ENCODE data around the gene WWOX.

WWOX gene

DNA sequence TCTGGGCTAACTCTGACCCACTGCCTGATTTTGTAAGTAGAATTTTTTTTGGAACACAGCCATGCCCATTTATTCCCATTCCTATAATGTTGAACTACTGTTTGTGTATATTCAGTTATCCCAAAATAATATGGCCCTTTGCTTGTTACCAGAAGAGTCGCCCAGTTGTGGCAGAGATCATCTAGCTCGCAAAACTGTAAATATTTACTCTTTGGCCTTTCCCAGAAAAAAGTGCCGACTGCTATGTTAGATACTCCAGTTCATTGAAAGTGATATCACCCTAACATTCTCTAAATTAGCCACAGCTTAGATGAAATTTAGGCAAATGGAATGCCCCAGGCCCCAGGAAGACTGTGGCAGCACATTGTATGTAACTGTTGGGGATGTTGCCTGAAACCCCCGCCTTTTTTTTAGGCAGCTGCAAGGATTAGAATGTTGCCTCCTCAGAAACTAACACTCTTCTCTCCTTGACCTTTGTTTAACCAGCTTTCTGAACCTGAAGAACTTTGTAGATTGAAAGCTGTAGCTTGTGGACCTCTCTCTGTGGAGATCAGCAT is 19.1 kb downstream of the WWOX start:
- no peaks in the 10 kb centered on the region for H3K79me2 ChIP-seq (ENCODE audit: control insufficient read depth, insufficient read depth, low read length)
- no peaks in the 10 kb centered on the region for H3K79me1 ChIP-seq (ENCODE audit: low read length)
- no peak overlapping the region for H2BK5ac ChIP-seq (ENCODE audit: low read length)
- no peak overlapping the region for H2BK15ac ChIP-seq (replicated peaks; ENCODE audit: low read depth)
- H3K4me3 ChIP-seq (ENCODE audit: low read length), result no peak overlapping the region
- no peaks in the 10 kb centered on the region for H3K4me1 ChIP-seq (ENCODE audit: control insufficient read depth, low read depth, low read length)
- no CpG with 5 or more reads among the region's 4 CpGs for WGBS (ENCODE audit: extremely low coverage, insufficient coverage, low lambda C conversion rate)
- H4K5ac ChIP-seq (ENCODE audit: low read length), result no peak overlapping the region
- no peak overlapping the region for H3K4me2 ChIP-seq (ENCODE audit: low read length)
- no peak overlapping the region for H3K9ac ChIP-seq (ENCODE audit: low read length)
- H3K27ac ChIP-seq (ENCODE audit: low read depth, low read length), result no peak overlapping the region
- no peak overlapping the region for H3K4ac ChIP-seq (ENCODE audit: low read depth, low read length)
- no peak for DNase-seq
- no peak overlapping the region for H2AK5ac ChIP-seq (ENCODE audit: low read length)
- no peaks in the 10 kb centered on the region for H3K36me3 ChIP-seq (ENCODE audit: control insufficient read depth, insufficient read depth, low read length)
- H2BK120ac ChIP-seq (ENCODE audit: low read depth, low read length), result no peak overlapping the region
- H3K27me3 ChIP-seq (ENCODE audit: insufficient read depth, low read length, poor library complexity), result no peaks in the 10 kb centered on the region
- H3K18ac ChIP-seq (ENCODE audit: low read length), result no peak overlapping the region
- no peak overlapping the region for H3K56ac ChIP-seq (ENCODE audit: low read length)
- no peak overlapping the region for H3K23ac ChIP-seq (ENCODE audit: low read length)
- no peak overlapping the region for H4K8ac ChIP-seq (ENCODE audit: low read depth, low read length)

DNA sequence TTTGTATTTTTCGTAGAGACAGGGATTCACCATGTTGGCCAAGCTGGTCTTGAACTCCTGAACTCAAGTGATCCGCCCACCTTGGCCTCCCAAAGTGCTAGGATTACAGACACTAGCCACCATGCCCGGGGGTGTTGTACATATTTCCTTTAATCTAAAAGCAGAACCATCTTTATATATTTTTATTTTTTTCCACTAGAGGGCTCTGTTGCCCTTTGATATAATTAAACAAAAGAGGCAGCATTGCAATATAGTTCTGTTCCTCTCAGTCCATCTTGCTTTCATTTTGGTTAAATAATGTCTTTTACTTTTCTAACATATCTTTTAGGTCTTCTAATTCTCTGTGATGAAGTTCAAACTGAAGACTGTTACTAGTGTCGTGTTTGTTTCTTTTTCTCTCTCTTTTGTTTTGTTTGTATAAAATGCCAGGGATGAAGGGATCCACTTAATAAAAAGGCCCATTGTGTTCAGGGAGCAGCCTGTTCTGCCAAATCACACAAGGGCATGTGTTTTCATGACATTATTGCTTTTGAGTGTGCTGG is 23.4 kb downstream of the WWOX start:
- Histone ChIP-seq H3K56ac (ENCODE audit: low read length) (no peak overlapping the region), H2BK15ac (replicated peaks; ENCODE audit: low read depth) (no peak overlapping the region), H3K18ac (ENCODE audit: low read length) (no peak overlapping the region), H3K9ac (ENCODE audit: low read length) (no peak overlapping the region), H3K4me3 (ENCODE audit: low read length) (no peak overlapping the region), H3K23ac (ENCODE audit: low read length) (no peak overlapping the region), H4K8ac (ENCODE audit: low read depth, low read length) (no peak overlapping the region), H3K4me2 (ENCODE audit: low read length) (no peak overlapping the region), H2BK120ac (ENCODE audit: low read depth, low read length) (no peak overlapping the region), H3K36me3 (ENCODE audit: control insufficient read depth, insufficient read depth, low read length) (no peaks in the 10 kb centered on the region), H3K79me2 (ENCODE audit: control insufficient read depth, insufficient read depth, low read length) (no peaks in the 10 kb centered on the region), H2BK5ac (ENCODE audit: low read length) (no peak overlapping the region), H2AK5ac (ENCODE audit: low read length) (no peak overlapping the region), H3K27me3 (ENCODE audit: insufficient read depth, low read length, poor library complexity) (no peaks in the 10 kb centered on the region), H3K27ac (ENCODE audit: low read depth, low read length) (no peak overlapping the region), H4K5ac (ENCODE audit: low read length) (no peak overlapping the region), H3K79me1 (ENCODE audit: low read length) (no peaks in the 10 kb centered on the region), H3K4ac (ENCODE audit: low read depth, low read length) (no peak overlapping the region), H3K4me1 (ENCODE audit: control insufficient read depth, low read depth, low read length) (no peaks in the 10 kb centered on the region)
- peak; percentile 59 for DNase-seq
- no CpG with 5 or more reads among the region's 4 CpGs for WGBS (ENCODE audit: extremely low coverage, insufficient coverage, low lambda C conversion rate)

DNA sequence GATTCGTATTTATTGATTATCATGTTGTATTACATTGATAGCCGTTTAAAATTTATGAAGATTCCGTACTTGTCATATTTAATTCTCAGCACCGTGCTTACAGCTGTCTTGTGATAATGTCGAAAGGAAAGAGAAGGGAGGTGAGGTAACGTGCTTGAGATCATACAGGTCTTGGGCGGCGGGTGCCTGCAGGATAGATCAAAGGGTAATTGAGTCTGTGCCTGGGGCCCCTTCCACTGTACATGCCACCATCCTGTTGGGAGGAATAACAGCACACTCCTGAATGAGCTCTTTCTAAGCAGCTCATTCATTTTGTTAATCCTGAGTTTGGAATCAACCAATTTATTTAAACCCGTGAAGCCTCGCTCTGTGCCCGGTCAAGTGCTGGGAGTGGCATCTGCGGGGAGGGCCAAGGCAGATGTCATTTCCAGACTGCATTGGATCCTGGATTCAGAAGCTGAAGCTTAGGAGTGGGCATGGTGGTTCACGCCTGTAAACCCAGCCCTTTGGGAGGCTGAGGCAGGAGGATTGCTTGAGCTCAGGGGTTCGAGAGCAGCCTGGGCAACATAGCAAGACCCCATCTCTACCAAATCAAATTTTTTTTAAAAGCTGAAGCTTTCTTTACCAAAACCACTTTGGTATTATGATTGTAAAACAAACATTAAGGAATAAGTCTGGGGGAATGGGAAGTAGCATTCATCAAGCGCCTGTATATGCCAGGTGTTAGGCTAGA is 25.8 kb downstream of the WWOX start:
- Histone ChIP-seq H3K4ac (ENCODE audit: low read depth, low read length) (no peak overlapping the region), H3K36me3 (ENCODE audit: control insufficient read depth, insufficient read depth, low read length) (no peaks in the 10 kb centered on the region), H4K8ac (ENCODE audit: low read depth, low read length) (no peak overlapping the region), H2BK5ac (ENCODE audit: low read length) (no peak overlapping the region), H3K4me2 (ENCODE audit: low read length) (no peak overlapping the region), H2BK15ac (replicated peaks; ENCODE audit: low read depth) (no peak overlapping the region), H3K56ac (ENCODE audit: low read length) (no peak overlapping the region), H3K4me3 (ENCODE audit: low read length) (no peak overlapping the region), H2AK5ac (ENCODE audit: low read length) (no peak overlapping the region), H3K27ac (ENCODE audit: low read depth, low read length) (no peak overlapping the region), H4K5ac (ENCODE audit: low read length) (no peak overlapping the region), H3K79me1 (ENCODE audit: low read length) (no peaks in the 10 kb centered on the region), H3K4me1 (ENCODE audit: control insufficient read depth, low read depth, low read length) (no peaks in the 10 kb centered on the region), H3K27me3 (ENCODE audit: insufficient read depth, low read length, poor library complexity) (no peaks in the 10 kb centered on the region), H3K18ac (ENCODE audit: low read length) (no peak overlapping the region), H3K23ac (ENCODE audit: low read length) (no peak overlapping the region), H3K9ac (ENCODE audit: low read length) (no peak overlapping the region), H2BK120ac (ENCODE audit: low read depth, low read length) (no peak overlapping the region), H3K79me2 (ENCODE audit: control insufficient read depth, insufficient read depth, low read length) (no peaks in the 10 kb centered on the region)
- no CpG with 5 or more reads among the region's 15 CpGs for WGBS (ENCODE audit: extremely low coverage, insufficient coverage, low lambda C conversion rate)
- no peak for DNase-seq

DNA sequence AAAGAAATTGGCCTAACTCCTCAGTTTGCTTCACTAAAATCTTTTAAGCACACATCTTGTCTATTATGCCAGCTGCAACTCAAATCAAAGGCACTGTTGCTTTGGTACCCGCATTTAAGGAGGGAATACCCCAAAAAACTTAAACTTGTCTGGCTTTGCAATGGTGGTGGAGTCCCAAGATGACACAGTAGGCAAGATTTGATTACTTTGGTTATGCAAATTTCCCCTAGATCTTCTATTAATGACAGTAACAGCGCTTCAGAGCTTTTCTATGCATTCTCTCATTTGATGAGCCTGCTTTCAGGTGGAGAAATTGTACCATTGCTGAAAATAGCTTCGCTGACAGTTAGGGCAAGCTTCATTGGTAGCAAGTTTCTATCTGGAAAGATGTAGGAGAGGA is 27.2 kb downstream of the WWOX start:
- Histone ChIP-seq H4K8ac (ENCODE audit: low read depth, low read length) (no peak overlapping the region), H3K4me2 (ENCODE audit: low read length) (no peak overlapping the region), H2BK120ac (ENCODE audit: low read depth, low read length) (no peak overlapping the region), H3K27me3 (ENCODE audit: insufficient read depth, low read length, poor library complexity) (no peaks in the 10 kb centered on the region), H4K5ac (ENCODE audit: low read length) (no peak overlapping the region), H3K4me1 (ENCODE audit: control insufficient read depth, low read depth, low read length) (no peaks in the 10 kb centered on the region), H3K27ac (ENCODE audit: low read depth, low read length) (no peak overlapping the region), H2BK5ac (ENCODE audit: low read length) (no peak overlapping the region), H3K79me1 (ENCODE audit: low read length) (no peaks in the 10 kb centered on the region), H3K79me2 (ENCODE audit: control insufficient read depth, insufficient read depth, low read length) (no peaks in the 10 kb centered on the region), H2AK5ac (ENCODE audit: low read length) (no peak overlapping the region), H2BK15ac (replicated peaks; ENCODE audit: low read depth) (no peak overlapping the region), H3K4ac (ENCODE audit: low read depth, low read length) (no peak overlapping the region), H3K4me3 (ENCODE audit: low read length) (no peak overlapping the region), H3K56ac (ENCODE audit: low read length) (no peak overlapping the region), H3K9ac (ENCODE audit: low read length) (no peak overlapping the region), H3K18ac (ENCODE audit: low read length) (no peak overlapping the region), H3K23ac (ENCODE audit: low read length) (no peak overlapping the region), H3K36me3 (ENCODE audit: control insufficient read depth, insufficient read depth, low read length) (no peaks in the 10 kb centered on the region)
- no peak for DNase-seq
- WGBS (ENCODE audit: extremely low coverage, insufficient coverage, low lambda C conversion rate), result no CpG with 5 or more reads among the region's 3 CpGs

DNA sequence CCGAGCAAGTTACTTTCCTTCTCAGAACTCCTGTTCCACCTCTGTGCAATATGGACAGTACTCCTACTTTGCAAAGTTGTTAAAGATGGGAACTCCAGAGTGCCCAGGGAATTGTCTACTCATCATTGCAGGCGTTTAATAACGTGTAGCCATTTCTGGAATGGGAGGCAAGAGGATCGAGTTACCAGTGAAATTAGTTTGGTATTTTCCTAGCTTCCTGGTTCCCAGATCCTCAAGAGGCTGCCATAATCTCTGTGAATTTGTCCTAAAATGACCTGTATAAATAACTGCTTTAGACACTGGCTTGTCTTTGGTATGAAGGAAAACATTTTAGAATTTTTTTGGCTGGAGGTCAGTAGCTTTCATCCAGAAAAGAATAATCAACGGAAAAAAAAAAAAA is 27.7 kb downstream of the WWOX start:
- no peak overlapping the region for H3K18ac ChIP-seq (ENCODE audit: low read length)
- DNase-seq, result no peak
- H3K56ac ChIP-seq (ENCODE audit: low read length), result no peak overlapping the region
- H2BK5ac ChIP-seq (ENCODE audit: low read length), result no peak overlapping the region
- H3K9ac ChIP-seq (ENCODE audit: low read length), result no peak overlapping the region
- no peak overlapping the region for H3K4me2 ChIP-seq (ENCODE audit: low read length)
- no peak overlapping the region for H3K4ac ChIP-seq (ENCODE audit: low read depth, low read length)
- WGBS (ENCODE audit: extremely low coverage, insufficient coverage, low lambda C conversion rate), result no CpG with 5 or more reads among the region's 5 CpGs
- H3K23ac ChIP-seq (ENCODE audit: low read length), result no peak overlapping the region
- no peak overlapping the region for H4K8ac ChIP-seq (ENCODE audit: low read depth, low read length)
- H3K4me3 ChIP-seq (ENCODE audit: low read length), result no peak overlapping the region
- H3K79me1 ChIP-seq (ENCODE audit: low read length), result no peaks in the 10 kb centered on the region
- H3K27me3 ChIP-seq (ENCODE audit: insufficient read depth, low read length, poor library complexity), result no peaks in the 10 kb centered on the region
- no peaks in the 10 kb centered on the region for H3K4me1 ChIP-seq (ENCODE audit: control insufficient read depth, low read depth, low read length)
- no peak overlapping the region for H3K27ac ChIP-seq (ENCODE audit: low read depth, low read length)
- no peak overlapping the region for H2BK15ac ChIP-seq (replicated peaks; ENCODE audit: low read depth)
- no peaks in the 10 kb centered on the region for H3K36me3 ChIP-seq (ENCODE audit: control insufficient read depth, insufficient read depth, low read length)
- no peaks in the 10 kb centered on the region for H3K79me2 ChIP-seq (ENCODE audit: control insufficient read depth, insufficient read depth, low read length)
- no peak overlapping the region for H2BK120ac ChIP-seq (ENCODE audit: low read depth, low read length)
- H2AK5ac ChIP-seq (ENCODE audit: low read length), result no peak overlapping the region
- no peak overlapping the region for H4K5ac ChIP-seq (ENCODE audit: low read length)

Data from mesendoderm (in vitro differentiated cells).